ENCODE data around the gene PPP4R2.
"Not testable (repeated sequence)": the region's sequence is repeated elsewhere in the genome, so short reads cannot be mapped to it uniquely, and the experiment has no call there.

DNA sequence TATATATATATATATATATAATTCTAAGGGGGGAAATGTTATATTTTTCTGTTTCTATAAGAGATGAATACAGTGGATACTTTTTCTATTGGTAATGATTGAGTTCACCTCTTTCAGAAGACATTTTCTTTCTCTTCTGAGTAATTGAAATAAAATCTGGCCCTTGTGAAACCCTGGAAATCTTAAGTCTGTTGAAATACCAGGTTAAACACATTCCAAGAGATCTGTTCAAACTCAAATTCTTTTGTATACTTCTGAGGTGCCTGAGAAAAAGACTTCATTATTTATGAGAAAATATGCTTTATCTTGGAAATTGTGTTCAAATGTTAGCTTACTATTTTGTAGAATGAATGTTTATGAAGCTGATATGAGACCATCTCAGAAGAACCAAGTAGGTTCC lies 69.6 kb downstream of the PPP4R2 start:
- TF ChIP-seq, protein P1, sequence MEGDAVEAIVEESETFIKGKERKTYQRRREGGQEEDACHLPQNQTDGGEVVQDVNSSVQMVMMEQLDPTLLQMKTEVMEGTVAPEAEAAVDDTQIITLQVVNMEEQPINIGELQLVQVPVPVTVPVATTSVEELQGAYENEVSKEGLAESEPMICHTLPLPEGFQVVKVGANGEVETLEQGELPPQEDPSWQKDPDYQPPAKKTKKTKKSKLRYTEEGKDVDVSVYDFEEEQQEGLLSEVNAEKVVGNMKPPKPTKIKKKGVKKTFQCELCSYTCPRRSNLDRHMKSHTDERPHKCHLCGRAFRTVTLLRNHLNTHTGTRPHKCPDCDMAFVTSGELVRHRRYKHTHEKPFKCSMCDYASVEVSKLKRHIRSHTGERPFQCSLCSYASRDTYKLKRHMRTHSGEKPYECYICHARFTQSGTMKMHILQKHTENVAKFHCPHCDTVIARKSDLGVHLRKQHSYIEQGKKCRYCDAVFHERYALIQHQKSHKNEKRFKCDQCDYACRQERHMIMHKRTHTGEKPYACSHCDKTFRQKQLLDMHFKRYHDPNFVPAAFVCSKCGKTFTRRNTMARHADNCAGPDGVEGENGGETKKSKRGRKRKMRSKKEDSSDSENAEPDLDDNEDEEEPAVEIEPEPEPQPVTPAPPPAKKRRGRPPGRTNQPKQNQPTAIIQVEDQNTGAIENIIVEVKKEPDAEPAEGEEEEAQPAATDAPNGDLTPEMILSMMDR (IDR thresholded peaks at IDR 0.05): not testable (repeated sequence)
- not testable (repeated sequence) for TF ChIP-seq POLR2A (IDR thresholded peaks at IDR 0.05)
